ENCODE data around the gene PSD.
A peak's percentile ranks its signal among the peaks of the same experiment; 100 is the strongest.

The PSD gene

GRCh38 chr10:102398172-102399020, 20.2 kb downstream of the PSD start:
- Histone ChIP-seq H3K27me3 (ENCODE audit: control insufficient read depth, insufficient read depth, low read length) (peaks cover 6% of the 10 kb centered on the region), H3K9ac (ENCODE audit: low read depth, low read length) (no peak overlapping the region), H3K4me3 (ENCODE audit: low read depth, low read length) (no peak overlapping the region), H3K4me1 (ENCODE audit: control insufficient read depth, insufficient read depth, low read length) (peaks cover 5% of the 10 kb centered on the region), H3K36me3 (ENCODE audit: control insufficient read depth, insufficient read depth, low read length) (peaks cover 55% of the 10 kb centered on the region), H3K9me3 (ENCODE audit: control insufficient read depth, insufficient read depth, low read length) (no peaks in the 10 kb centered on the region)

GRCh38 chr10:102397222-102398171, 21.1 kb downstream of the PSD start:
- H3K4me1 ChIP-seq (ENCODE audit: control insufficient read depth, insufficient read depth, low read length): peaks cover 11% of the 10 kb centered on the region
- no peak overlapping the region for H3K4me3 ChIP-seq (ENCODE audit: low read depth, low read length)
- H3K9ac ChIP-seq (ENCODE audit: low read depth, low read length): no peak overlapping the region
- H3K36me3 ChIP-seq (ENCODE audit: control insufficient read depth, insufficient read depth, low read length): peaks cover 49% of the 10 kb centered on the region
- peaks cover 10% of the 10 kb centered on the region for H3K27me3 ChIP-seq (ENCODE audit: control insufficient read depth, insufficient read depth, low read length)
- no peaks in the 10 kb centered on the region for H3K9me3 ChIP-seq (ENCODE audit: control insufficient read depth, insufficient read depth, low read length)

GRCh38 chr10:102396730-102397151, 21.8 kb downstream of the PSD start:
- peaks cover 16% of the 10 kb centered on the region for H3K4me1 ChIP-seq (ENCODE audit: control insufficient read depth, insufficient read depth, low read length)
- peaks cover 44% of the 10 kb centered on the region for H3K36me3 ChIP-seq (ENCODE audit: control insufficient read depth, insufficient read depth, low read length)
- H3K27me3 ChIP-seq (ENCODE audit: control insufficient read depth, insufficient read depth, low read length): peaks cover 11% of the 10 kb centered on the region
- no peak overlapping the region for H3K9ac ChIP-seq (ENCODE audit: low read depth, low read length)
- no peaks in the 10 kb centered on the region for H3K9me3 ChIP-seq (ENCODE audit: control insufficient read depth, insufficient read depth, low read length)
- H3K4me3 ChIP-seq (ENCODE audit: low read depth, low read length): peak overlapping the region; percentile 95

- peaks cover 11% of the 10 kb centered on the region for H3K27me3 ChIP-seq (ENCODE audit: control insufficient read depth, insufficient read depth, low read length)
- no peaks in the 10 kb centered on the region for H3K9me3 ChIP-seq (ENCODE audit: control insufficient read depth, insufficient read depth, low read length)
- peaks cover 16% of the 10 kb centered on the region for H3K4me1 ChIP-seq (ENCODE audit: control insufficient read depth, insufficient read depth, low read length)
- H3K9ac ChIP-seq (ENCODE audit: low read depth, low read length): no peak overlapping the region
- H3K36me3 ChIP-seq (ENCODE audit: control insufficient read depth, insufficient read depth, low read length): peaks cover 39% of the 10 kb centered on the region
- H3K4me3 ChIP-seq (ENCODE audit: low read depth, low read length): peak overlapping the region; percentile 95
These were observed 22.3 kb downstream of the PSD start for GRCh38 chr10:102396317-102396650.

GRCh38 chr10:102395400-102396316, 22.9 kb downstream of the PSD start, which contains the start of gene NFKB2:
Gene NFKB2, plus strand, starts transcription at chr10:102395705. Its CDS starts 255 bp downstream, at chr10:102395960.
- Histone ChIP-seq H3K27me3 (ENCODE audit: control insufficient read depth, insufficient read depth, low read length) (peaks cover 11% of the 10 kb centered on the region), H3K4me3 (ENCODE audit: low read depth, low read length) (peak within 1 kb of the TSS; percentile 95), H3K9me3 (ENCODE audit: control insufficient read depth, insufficient read depth, low read length) (no peaks in the 10 kb centered on the region), H3K36me3 (ENCODE audit: control insufficient read depth, insufficient read depth, low read length) (peaks cover 33% of the 10 kb centered on the region), H3K9ac (ENCODE audit: low read depth, low read length) (peak within 1 kb of the TSS; percentile 65), H3K4me1 (ENCODE audit: control insufficient read depth, insufficient read depth, low read length) (peaks cover 21% of the 10 kb centered on the region)

- H3K9ac ChIP-seq (ENCODE audit: low read depth, low read length): no peak overlapping the region
- peaks cover 27% of the 10 kb centered on the region for H3K36me3 ChIP-seq (ENCODE audit: control insufficient read depth, insufficient read depth, low read length)
- peaks cover 21% of the 10 kb centered on the region for H3K4me1 ChIP-seq (ENCODE audit: control insufficient read depth, insufficient read depth, low read length)
- peaks cover 11% of the 10 kb centered on the region for H3K27me3 ChIP-seq (ENCODE audit: control insufficient read depth, insufficient read depth, low read length)
- H3K9me3 ChIP-seq (ENCODE audit: control insufficient read depth, insufficient read depth, low read length): no peaks in the 10 kb centered on the region
- peak overlapping the region; percentile 95 for H3K4me3 ChIP-seq (ENCODE audit: low read depth, low read length)
These were observed 23.7 kb downstream of the PSD start for GRCh38 chr10:102394801-102395399.

GRCh38 chr10:102394079-102394800, 24.3 kb downstream of the PSD start:
- Histone ChIP-seq H3K27me3 (ENCODE audit: control insufficient read depth, insufficient read depth, low read length) (peaks cover 11% of the 10 kb centered on the region), H3K36me3 (ENCODE audit: control insufficient read depth, insufficient read depth, low read length) (peaks cover 24% of the 10 kb centered on the region), H3K9me3 (ENCODE audit: control insufficient read depth, insufficient read depth, low read length) (no peaks in the 10 kb centered on the region), H3K9ac (ENCODE audit: low read depth, low read length) (no peak overlapping the region), H3K4me3 (ENCODE audit: low read depth, low read length) (peak overlapping the region; percentile 95), H3K4me1 (ENCODE audit: control insufficient read depth, insufficient read depth, low read length) (peaks cover 18% of the 10 kb centered on the region)

GRCh38 chr10:102393411-102394078, 25.0 kb downstream of the PSD start:
- H3K9ac ChIP-seq (ENCODE audit: low read depth, low read length): no peak overlapping the region
- peaks cover 21% of the 10 kb centered on the region for H3K36me3 ChIP-seq (ENCODE audit: control insufficient read depth, insufficient read depth, low read length)
- H3K4me3 ChIP-seq (ENCODE audit: low read depth, low read length): peak overlapping the region; percentile 95
- no peaks in the 10 kb centered on the region for H3K9me3 ChIP-seq (ENCODE audit: control insufficient read depth, insufficient read depth, low read length)
- peaks cover 11% of the 10 kb centered on the region for H3K27me3 ChIP-seq (ENCODE audit: control insufficient read depth, insufficient read depth, low read length)
- peaks cover 18% of the 10 kb centered on the region for H3K4me1 ChIP-seq (ENCODE audit: control insufficient read depth, insufficient read depth, low read length)

- Histone ChIP-seq H3K4me3 (ENCODE audit: low read depth, low read length) (peak overlapping the region; percentile 5), H3K4me1 (ENCODE audit: control insufficient read depth, insufficient read depth, low read length) (peaks cover 18% of the 10 kb centered on the region), H3K27me3 (ENCODE audit: control insufficient read depth, insufficient read depth, low read length) (peaks cover 11% of the 10 kb centered on the region), H3K9ac (ENCODE audit: low read depth, low read length) (no peak overlapping the region), H3K9me3 (ENCODE audit: control insufficient read depth, insufficient read depth, low read length) (no peaks in the 10 kb centered on the region), H3K36me3 (ENCODE audit: control insufficient read depth, insufficient read depth, low read length) (peaks cover 10% of the 10 kb centered on the region)
These were observed 26.3 kb downstream of the PSD start for GRCh38 chr10:102392306-102392705.

GRCh38 chr10:102389894-102390293, 28.7 kb downstream of the PSD start:
- no peak overlapping the region for H3K4me3 ChIP-seq (ENCODE audit: low read depth, low read length)
- no peaks in the 10 kb centered on the region for H3K9me3 ChIP-seq (ENCODE audit: control insufficient read depth, insufficient read depth, low read length)
- no peak overlapping the region for H3K9ac ChIP-seq (ENCODE audit: low read depth, low read length)
- H3K27me3 ChIP-seq (ENCODE audit: control insufficient read depth, insufficient read depth, low read length): peaks cover 9% of the 10 kb centered on the region
- H3K36me3 ChIP-seq (ENCODE audit: control insufficient read depth, insufficient read depth, low read length): no peaks in the 10 kb centered on the region
- H3K4me1 ChIP-seq (ENCODE audit: control insufficient read depth, insufficient read depth, low read length): peaks cover 18% of the 10 kb centered on the region
